ENCODE data around the gene ATG5. TPM values are rescaled to one million over a fixed set of nuclear protein-coding genes. Genes with fewer than 3 reads are reported as not detected.
A peak's percentile ranks its signal among the peaks of the same experiment; 100 is the strongest.

ATG5 gene
- total RNA-seq, 1 donor from 2014 or later = 39.3 TPM

DNA sequence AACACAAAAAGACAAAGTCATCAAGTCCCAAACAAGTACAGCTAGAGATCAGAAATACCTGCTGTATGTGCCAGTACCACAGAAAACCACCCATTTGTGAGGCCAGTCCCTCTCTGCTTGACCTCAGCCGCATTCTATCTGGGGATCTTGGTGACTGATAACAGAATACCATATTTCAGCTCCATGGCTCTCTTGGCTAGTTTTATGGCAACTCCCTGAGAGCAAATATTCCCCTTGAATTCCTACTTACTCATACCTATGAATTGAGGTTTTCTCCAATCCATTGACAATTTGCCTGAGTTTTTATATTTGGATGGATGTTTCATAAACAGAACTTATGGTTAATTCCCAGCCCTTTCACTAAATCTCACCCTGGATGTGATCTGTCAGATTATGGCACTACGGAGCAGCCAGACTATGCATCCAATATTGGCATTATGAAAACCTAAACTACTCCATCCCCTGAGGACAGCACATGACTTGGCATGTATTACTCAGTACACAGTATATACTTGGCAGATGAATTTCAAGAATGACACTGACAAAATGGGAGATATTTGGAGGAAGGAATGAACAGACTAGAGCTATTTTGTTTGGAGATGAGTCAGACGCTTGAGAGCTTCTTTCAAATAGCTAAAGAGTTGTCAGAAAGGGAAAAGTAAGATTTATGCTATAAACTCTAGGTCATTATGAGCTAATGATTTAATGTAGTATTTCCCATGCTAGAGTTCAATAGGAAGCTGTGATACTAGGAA is 143.7 kb downstream of the ATG5 start:
- H3K9me3 ChIP-seq (ENCODE audit: insufficient read depth, low read depth, low read length) = no peaks in the 10 kb centered on the region
- TF ChIP-seq, protein P1, sequence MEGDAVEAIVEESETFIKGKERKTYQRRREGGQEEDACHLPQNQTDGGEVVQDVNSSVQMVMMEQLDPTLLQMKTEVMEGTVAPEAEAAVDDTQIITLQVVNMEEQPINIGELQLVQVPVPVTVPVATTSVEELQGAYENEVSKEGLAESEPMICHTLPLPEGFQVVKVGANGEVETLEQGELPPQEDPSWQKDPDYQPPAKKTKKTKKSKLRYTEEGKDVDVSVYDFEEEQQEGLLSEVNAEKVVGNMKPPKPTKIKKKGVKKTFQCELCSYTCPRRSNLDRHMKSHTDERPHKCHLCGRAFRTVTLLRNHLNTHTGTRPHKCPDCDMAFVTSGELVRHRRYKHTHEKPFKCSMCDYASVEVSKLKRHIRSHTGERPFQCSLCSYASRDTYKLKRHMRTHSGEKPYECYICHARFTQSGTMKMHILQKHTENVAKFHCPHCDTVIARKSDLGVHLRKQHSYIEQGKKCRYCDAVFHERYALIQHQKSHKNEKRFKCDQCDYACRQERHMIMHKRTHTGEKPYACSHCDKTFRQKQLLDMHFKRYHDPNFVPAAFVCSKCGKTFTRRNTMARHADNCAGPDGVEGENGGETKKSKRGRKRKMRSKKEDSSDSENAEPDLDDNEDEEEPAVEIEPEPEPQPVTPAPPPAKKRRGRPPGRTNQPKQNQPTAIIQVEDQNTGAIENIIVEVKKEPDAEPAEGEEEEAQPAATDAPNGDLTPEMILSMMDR (IDR thresholded peaks at IDR 0.05; ENCODE audit: insufficient read depth, low read depth, low read length) = no peak
- TF ChIP-seq EZH2 (IDR thresholded peaks at IDR 0.05; ENCODE audit: insufficient read depth, low read length) = no peak
- no peaks in the 10 kb centered on the region for H3K36me3 ChIP-seq (ENCODE audit: insufficient read depth, low read length)
- no peaks in the 10 kb centered on the region for H3K79me2 ChIP-seq (ENCODE audit: insufficient read depth, low read length)
- H3K4me2 ChIP-seq (ENCODE audit: low read length) = peak overlapping the region; percentile 12
- no peaks in the 10 kb centered on the region for H4K20me1 ChIP-seq (ENCODE audit: insufficient read depth, low read length)
- Mint-ChIP-seq H3K4me3 (ENCODE audit: unreplicated experiment) (no peak overlapping the region), H3K4me1 (ENCODE audit: low read depth, unreplicated experiment) (peaks cover 39% of the 10 kb centered on the region), H3K27ac (ENCODE audit: unreplicated experiment) (peak overlapping the region; percentile 2), H3K27me3 (ENCODE audit: low read depth, unreplicated experiment) (no peaks in the 10 kb centered on the region), H3K9me3 (ENCODE audit: unreplicated experiment) (no peaks in the 10 kb centered on the region), H3K36me3 (ENCODE audit: low read depth, unreplicated experiment) (peaks cover 4% of the 10 kb centered on the region)
- DNase-seq (ENCODE audit: low read depth) (peak; percentile 87), FAIRE-seq (peak; percentile 94)
- H3K4me3 ChIP-seq (ENCODE audit: insufficient read depth, low read depth, low read length) = no peak overlapping the region
- H3K9ac ChIP-seq (ENCODE audit: low read length) = no peak overlapping the region
- H3K27me3 ChIP-seq (ENCODE audit: insufficient read depth, low read length) = no peaks in the 10 kb centered on the region
- H2AFZ ChIP-seq (ENCODE audit: low read depth, low read length) = no peak overlapping the region
- H3K4me1 ChIP-seq (ENCODE audit: insufficient read depth, low read length) = peaks cover 14% of the 10 kb centered on the region
- peak overlapping the region; percentile 33 for H3K27ac ChIP-seq (ENCODE audit: low read depth, low read length)

DNA sequence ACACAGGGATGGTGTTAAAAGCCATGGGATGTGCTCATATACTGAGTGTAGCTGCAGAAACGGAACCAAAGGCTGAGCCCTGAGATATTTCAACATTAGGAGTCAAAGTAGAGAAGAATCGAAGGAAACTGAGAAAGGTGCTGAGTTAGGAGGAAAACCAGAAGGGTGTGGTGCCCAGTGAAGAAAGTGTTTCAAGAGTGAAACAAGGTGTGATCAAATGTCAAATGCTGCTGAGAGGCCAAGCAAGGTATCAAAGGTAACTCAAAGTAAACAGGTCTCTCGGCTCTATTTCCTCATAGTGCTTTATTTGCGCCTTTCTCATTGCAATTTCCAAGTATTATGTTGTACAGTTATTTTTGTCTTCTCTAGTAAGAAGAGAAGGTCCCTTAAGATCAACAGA is 145.4 kb downstream of the ATG5 start:
- Histone ChIP-seq H4K20me1 (ENCODE audit: insufficient read depth, low read length) (no peaks in the 10 kb centered on the region), H3K36me3 (ENCODE audit: insufficient read depth, low read length) (no peaks in the 10 kb centered on the region), H2AFZ (ENCODE audit: low read depth, low read length) (no peak overlapping the region), H3K4me3 (ENCODE audit: insufficient read depth, low read depth, low read length) (no peak overlapping the region), H3K9ac (ENCODE audit: low read length) (no peak overlapping the region), H3K4me1 (ENCODE audit: insufficient read depth, low read length) (peaks cover 14% of the 10 kb centered on the region), H3K4me2 (ENCODE audit: low read length) (no peak overlapping the region), H3K27me3 (ENCODE audit: insufficient read depth, low read length) (no peaks in the 10 kb centered on the region), H3K27ac (ENCODE audit: low read depth, low read length) (no peak overlapping the region), H3K79me2 (ENCODE audit: insufficient read depth, low read length) (no peaks in the 10 kb centered on the region), H3K9me3 (ENCODE audit: insufficient read depth, low read depth, low read length) (no peaks in the 10 kb centered on the region)
- no peak for TF ChIP-seq EZH2 (IDR thresholded peaks at IDR 0.05; ENCODE audit: insufficient read depth, low read length)
- TF ChIP-seq, protein P1 (IDR thresholded peaks at IDR 0.05; ENCODE audit: insufficient read depth, low read depth, low read length) = no peak
- Mint-ChIP-seq H3K36me3 (ENCODE audit: low read depth, unreplicated experiment) (peaks cover 2% of the 10 kb centered on the region), H3K9me3 (ENCODE audit: unreplicated experiment) (peaks cover 2% of the 10 kb centered on the region), H3K4me1 (ENCODE audit: low read depth, unreplicated experiment) (peaks cover 30% of the 10 kb centered on the region), H3K27me3 (ENCODE audit: low read depth, unreplicated experiment) (no peaks in the 10 kb centered on the region), H3K27ac (ENCODE audit: unreplicated experiment) (no peak overlapping the region), H3K4me3 (ENCODE audit: unreplicated experiment) (no peak overlapping the region)
- no peak for DNase-seq (ENCODE audit: low read depth)
- peak; percentile 68 for FAIRE-seq

DNA sequence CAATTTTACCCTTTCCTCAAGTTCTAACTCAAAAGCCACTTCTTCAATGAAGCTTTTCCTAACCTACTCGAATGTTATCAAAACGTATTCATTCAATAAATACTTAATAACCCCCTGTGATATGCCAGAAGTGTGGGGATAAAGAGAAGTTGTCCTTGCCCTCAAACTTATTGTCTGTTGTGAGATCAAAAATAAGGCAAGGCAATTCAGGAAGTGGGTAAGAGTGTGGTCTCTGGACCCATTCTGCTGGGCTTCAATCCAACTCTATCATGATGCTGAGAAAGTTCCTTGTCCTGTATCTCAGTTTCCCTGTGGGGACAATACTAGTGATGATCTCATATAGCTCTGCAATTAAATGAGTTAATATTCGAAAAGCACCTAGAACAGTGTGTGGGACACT is 146.7 kb downstream of the ATG5 start:
- TF ChIP-seq, protein P1 (IDR thresholded peaks at IDR 0.05; ENCODE audit: insufficient read depth, low read depth, low read length) = no peak
- no peak for TF ChIP-seq EZH2 (IDR thresholded peaks at IDR 0.05; ENCODE audit: insufficient read depth, low read length)
- no peak for FAIRE-seq

More for the DNA sequence above, 146.7 kb downstream of the ATG5 start:
- peaks cover 2% of the 10 kb centered on the region for H3K36me3 Mint-ChIP-seq (ENCODE audit: low read depth, unreplicated experiment)
- Histone ChIP-seq H3K9ac (ENCODE audit: low read length) (no peak overlapping the region), H3K4me2 (ENCODE audit: low read length) (no peak overlapping the region), H4K20me1 (ENCODE audit: insufficient read depth, low read length) (no peaks in the 10 kb centered on the region), H3K79me2 (ENCODE audit: insufficient read depth, low read length) (no peaks in the 10 kb centered on the region), H3K9me3 (ENCODE audit: insufficient read depth, low read depth, low read length) (no peaks in the 10 kb centered on the region), H3K36me3 (ENCODE audit: insufficient read depth, low read length) (no peaks in the 10 kb centered on the region), H2AFZ (ENCODE audit: low read depth, low read length) (no peak overlapping the region), H3K27ac (ENCODE audit: low read depth, low read length) (no peak overlapping the region), H3K4me3 (ENCODE audit: insufficient read depth, low read depth, low read length) (no peak overlapping the region), H3K27me3 (ENCODE audit: insufficient read depth, low read length) (no peaks in the 10 kb centered on the region), H3K4me1 (ENCODE audit: insufficient read depth, low read length) (peaks cover 14% of the 10 kb centered on the region)
- H3K4me1 Mint-ChIP-seq (ENCODE audit: low read depth, unreplicated experiment) = peaks cover 26% of the 10 kb centered on the region
- no peak for DNase-seq (ENCODE audit: low read depth)
- no peak overlapping the region for H3K27ac Mint-ChIP-seq (ENCODE audit: unreplicated experiment)
- H3K27me3 Mint-ChIP-seq (ENCODE audit: low read depth, unreplicated experiment) = no peaks in the 10 kb centered on the region
- no peak overlapping the region for H3K4me3 Mint-ChIP-seq (ENCODE audit: unreplicated experiment)
- peaks cover 2% of the 10 kb centered on the region for H3K9me3 Mint-ChIP-seq (ENCODE audit: unreplicated experiment)
